Prostate gland (tissue), 2 donors: ENCODE measurements around the gene YIF1A. TPM values are rescaled to one million over a fixed set of nuclear protein-coding genes. Genes with fewer than 3 reads are reported as not detected.

ENCODE experiments used
- DNase-seq: peaks from one replicate; pipeline ENCODE4 v3.0.0-alpha.2; 2019; ENCODE audit warnings: low spot score
- H3K27ac ChIP-seq, 2 donors: fragments of 200-600 bp; sonication (generic); 2 replicates each; pipeline ENCODE4 v1.5.1; 2017 to 2019
- H3K27me3 ChIP-seq: fragments of 200-600 bp; sonication (generic); replicated peaks from 2 replicates; pipeline ENCODE4 v1.5.1; 2019; ENCODE audit not compliant: insufficient read depth
- H3K36me3 ChIP-seq, 2 donors: fragments of 200-600 bp; sonication (generic); 1 replicate in 1 of 2; 2 replicates in 1 of 2; pipeline versions ENCODE4 v1.5.1 to v1.8.1; 2017 to 2019
- H3K4me1 ChIP-seq: fragments of 200-600 bp; sonication (generic); replicated peaks from 2 replicates; pipeline ENCODE4 v1.5.1; 2019
- H3K4me3 ChIP-seq, 2 donors: fragments of 200-600 bp; sonication (generic); 2 replicates each; pipeline ENCODE4 v1.5.1; 2017 to 2019
- H3K9me3 ChIP-seq: fragments of 200-600 bp; sonication (generic); 2 replicates; pipeline ENCODE4 v1.5.1; 2017
- POLR2A ChIP-seq: fragments of 450-650 bp; IDR thresholded peaks from one replicate; pipeline ENCODE4 v1.6.1; 2016; ENCODE audit warnings: antibody characterized with exemption, mild to moderate bottlenecking
- POLR2AphosphoS5 ChIP-seq: sonication (generic); formaldehyde crosslinking; IDR thresholded peaks from one replicate; pipeline ENCODE4 v1.6.1; 2017; ENCODE audit warnings: antibody characterized with exemption
- WGBS: methylation state at CpG from one replicate; pipeline ENCODE4 v1.1.5; 2018; 5-methylcytosine and 5-hydroxymethylcytosine counted together
- intact Hi-C: fragments of 100-400 bp; cut with DNase I; formaldehyde crosslinking; loops from one replicate; pipeline ENCODE4 v1.14.2; 2022
- total RNA-seq, 2 donors: library from RNA; depleted of rRNA; stranded (reverse); fragments of >200 nt; gene quantifications; one replicate each; pipeline ENCODE4 v1.1.0, GENCODE V29; 2016
- TF ChIP-seq, protein P1 (sequence below), 4 experiments: fragments of 200-600 bp in 2 of 4; fragments of 450-650 bp in 2 of 4; sonication (generic) in 2 of 4; IDR thresholded peaks; 1 replicate in 3 of 4; 2 replicates in 1 of 4; pipeline ENCODE4 v1.5.1; 2016 to 2019; ENCODE audit warnings: antibody characterized with exemption in 4 of 4, mild to moderate bottlenecking in 2 of 4, moderate library complexity in 2 of 4

Gene YIF1A
- total RNA-seq, 2 donors from 2014 or later, result 92.6 to 112 TPM

DNA sequence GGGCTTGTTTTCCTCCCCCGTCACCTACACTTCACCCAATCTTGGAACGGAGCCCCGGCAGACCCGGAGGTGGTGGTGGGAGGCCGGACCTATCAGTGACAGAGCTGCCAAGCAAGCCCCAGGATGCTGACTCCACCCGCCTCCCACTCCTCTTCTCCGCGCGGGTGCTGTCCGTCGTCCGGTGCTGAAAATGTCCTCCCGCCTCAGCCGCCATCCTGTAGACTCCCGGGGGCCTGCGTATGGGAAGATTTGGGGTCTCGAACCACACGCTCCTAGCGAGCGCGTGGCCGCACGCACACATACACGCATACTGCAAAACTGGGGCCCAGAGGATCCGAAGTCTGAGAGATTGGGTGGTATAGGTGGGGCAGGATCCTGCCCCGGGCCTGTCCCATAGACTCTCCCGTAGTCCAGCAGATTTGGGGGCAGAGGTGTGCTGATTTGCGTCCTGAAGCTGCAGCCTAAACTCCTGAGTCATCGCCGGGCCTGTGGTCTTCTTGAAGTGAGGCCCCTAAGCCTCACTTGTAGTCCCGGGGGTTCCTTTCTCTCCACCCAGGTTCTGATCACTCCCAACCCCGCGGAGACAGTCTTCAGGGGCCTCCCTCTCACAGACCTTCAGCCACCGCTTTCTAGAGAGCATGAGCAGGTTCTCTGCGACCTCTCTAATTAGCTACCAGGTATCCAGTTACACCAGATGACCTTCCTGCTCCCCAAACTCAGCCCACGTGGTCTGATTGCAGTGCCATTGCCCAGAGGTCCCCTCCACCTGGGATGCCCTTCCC lies 796 bp upstream of the YIF1A start:
- H3K4me1 ChIP-seq, result peaks cover 16% of the 10 kb centered on the region
- 8% methylated on average over 36 of the region's 36 CpGs for WGBS
- intact Hi-C loops, result no loop called here

GRCh38 chr11:66287889-66288670 lies 863 bp downstream of the YIF1A start:
- H3K4me3 ChIP-seq, result peak overlapping the region; percentile 67 to 86
- peaks cover 16% of the 10 kb centered on the region for H3K4me1 ChIP-seq
- TF ChIP-seq POLR2AphosphoS5 (no peak), POLR2A (no peak)
- TF ChIP-seq, protein P1, sequence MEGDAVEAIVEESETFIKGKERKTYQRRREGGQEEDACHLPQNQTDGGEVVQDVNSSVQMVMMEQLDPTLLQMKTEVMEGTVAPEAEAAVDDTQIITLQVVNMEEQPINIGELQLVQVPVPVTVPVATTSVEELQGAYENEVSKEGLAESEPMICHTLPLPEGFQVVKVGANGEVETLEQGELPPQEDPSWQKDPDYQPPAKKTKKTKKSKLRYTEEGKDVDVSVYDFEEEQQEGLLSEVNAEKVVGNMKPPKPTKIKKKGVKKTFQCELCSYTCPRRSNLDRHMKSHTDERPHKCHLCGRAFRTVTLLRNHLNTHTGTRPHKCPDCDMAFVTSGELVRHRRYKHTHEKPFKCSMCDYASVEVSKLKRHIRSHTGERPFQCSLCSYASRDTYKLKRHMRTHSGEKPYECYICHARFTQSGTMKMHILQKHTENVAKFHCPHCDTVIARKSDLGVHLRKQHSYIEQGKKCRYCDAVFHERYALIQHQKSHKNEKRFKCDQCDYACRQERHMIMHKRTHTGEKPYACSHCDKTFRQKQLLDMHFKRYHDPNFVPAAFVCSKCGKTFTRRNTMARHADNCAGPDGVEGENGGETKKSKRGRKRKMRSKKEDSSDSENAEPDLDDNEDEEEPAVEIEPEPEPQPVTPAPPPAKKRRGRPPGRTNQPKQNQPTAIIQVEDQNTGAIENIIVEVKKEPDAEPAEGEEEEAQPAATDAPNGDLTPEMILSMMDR (IDR thresholded peaks at IDR 0.05), result no peak
- H3K27me3 ChIP-seq, result no peaks in the 10 kb centered on the region
- 32% methylated on average over 20 of the region's 20 CpGs for WGBS
- intact Hi-C loops, result no loop called here
- no peaks in the 10 kb centered on the region for H3K9me3 ChIP-seq
- H3K36me3 ChIP-seq, result no peaks in the 10 kb centered on the region
- H3K27ac ChIP-seq, result peak overlapping the region; percentile 86 to 90
- DNase-seq, result no peak

More for the DNA sequence above, 796 bp upstream of the YIF1A start:
- DNase-seq, result peak; percentile 68
- no peaks in the 10 kb centered on the region for H3K36me3 ChIP-seq
- peaks cover 3% of the 10 kb centered on the region for H3K27me3 ChIP-seq
- no peak for TF ChIP-seq POLR2AphosphoS5
- TF ChIP-seq POLR2A, result no peak
- TF ChIP-seq, protein P1 (IDR thresholded peaks at IDR 0.05), result no peak
- H3K9me3 ChIP-seq, result no peaks in the 10 kb centered on the region
- H3K27ac ChIP-seq, result peak overlapping the region; percentile 86 to 90
- H3K4me3 ChIP-seq, result peak overlapping the region; percentile 67 to 86

GRCh38 chr11:66287211-66287888 lies 1.6 kb downstream of the YIF1A start:
- H3K36me3 ChIP-seq, result no peaks in the 10 kb centered on the region
- peak overlapping the region in 1 of 2 donors; percentile 86 for H3K4me3 ChIP-seq
- no peak for DNase-seq
- H3K9me3 ChIP-seq, result no peaks in the 10 kb centered on the region
- H3K4me1 ChIP-seq, result peaks cover 15% of the 10 kb centered on the region
- WGBS, result 71% methylated on average over 10 of the region's 10 CpGs
- intact Hi-C loops, result no loop called here
- H3K27me3 ChIP-seq, result no peaks in the 10 kb centered on the region
- H3K27ac ChIP-seq, result no peak overlapping the region
- no peak for TF ChIP-seq POLR2AphosphoS5
- TF ChIP-seq POLR2A, result no peak
- TF ChIP-seq, protein P1 (IDR thresholded peaks at IDR 0.05), result no peak

GRCh38 chr11:66286699-66287098 lies 2.2 kb downstream of the YIF1A start:
- WGBS, result 76% methylated on average over 5 of the region's 5 CpGs
- Histone ChIP-seq H3K4me1 (peaks cover 10% of the 10 kb centered on the region), H3K4me3 (no peak overlapping the region), H3K36me3 (no peaks in the 10 kb centered on the region), H3K9me3 (no peaks in the 10 kb centered on the region), H3K27me3 (no peaks in the 10 kb centered on the region), H3K27ac (no peak overlapping the region)
- DNase-seq, result no peak
- TF ChIP-seq, protein P1 (IDR thresholded peaks at IDR 0.05), result no peak
- TF ChIP-seq POLR2AphosphoS5 (no peak), POLR2A (no peak)
- intact Hi-C loops, result no loop called here
